Memory B cell (primary cell): ENCODE measurements around the gene METRNL.
"Not testable (repeated sequence)": the region's sequence is repeated elsewhere in the genome, so short reads cannot be mapped to it uniquely, and the experiment has no call there.

Source experiments
- ATAC-seq: fragments of 150-1000 bp; cut with Tn5 transposase; 2 replicates; pipeline ENCODE4 v1.10.0; 2021; ENCODE audit warnings: low read depth, mild to moderate bottlenecking, moderate library complexity
- DNase-seq, 2 donors: peaks; one replicate each; pipeline ENCODE4 v3.0.0; 2022; ENCODE audit warnings: low spot score in 2 of 2
- H3K27ac Mint-ChIP-seq: one replicate; pipeline ENCODE4 v1.8.0; 2022; ENCODE audit warnings: mild to moderate bottlenecking, moderate library complexity, mixed read lengths
- H3K27me3 Mint-ChIP-seq: one replicate; pipeline ENCODE4 v1.8.0; 2022; ENCODE audit warnings: mixed read lengths
- H3K36me3 Mint-ChIP-seq: one replicate; pipeline ENCODE4 v1.8.0; 2022; ENCODE audit warnings: mild to moderate bottlenecking, mixed read lengths
- H3K4me1 Mint-ChIP-seq: one replicate; pipeline ENCODE4 v1.8.0; 2022; ENCODE audit warnings: mixed read lengths
- H3K4me3 Mint-ChIP-seq: one replicate; pipeline ENCODE4 v1.8.0; 2022; ENCODE audit warnings: mild to moderate bottlenecking, moderate library complexity, mixed read lengths
- H3K9me3 Mint-ChIP-seq: one replicate; pipeline ENCODE4 v1.8.0; 2022; ENCODE audit warnings: mixed read lengths

The METRNL gene

DNA sequence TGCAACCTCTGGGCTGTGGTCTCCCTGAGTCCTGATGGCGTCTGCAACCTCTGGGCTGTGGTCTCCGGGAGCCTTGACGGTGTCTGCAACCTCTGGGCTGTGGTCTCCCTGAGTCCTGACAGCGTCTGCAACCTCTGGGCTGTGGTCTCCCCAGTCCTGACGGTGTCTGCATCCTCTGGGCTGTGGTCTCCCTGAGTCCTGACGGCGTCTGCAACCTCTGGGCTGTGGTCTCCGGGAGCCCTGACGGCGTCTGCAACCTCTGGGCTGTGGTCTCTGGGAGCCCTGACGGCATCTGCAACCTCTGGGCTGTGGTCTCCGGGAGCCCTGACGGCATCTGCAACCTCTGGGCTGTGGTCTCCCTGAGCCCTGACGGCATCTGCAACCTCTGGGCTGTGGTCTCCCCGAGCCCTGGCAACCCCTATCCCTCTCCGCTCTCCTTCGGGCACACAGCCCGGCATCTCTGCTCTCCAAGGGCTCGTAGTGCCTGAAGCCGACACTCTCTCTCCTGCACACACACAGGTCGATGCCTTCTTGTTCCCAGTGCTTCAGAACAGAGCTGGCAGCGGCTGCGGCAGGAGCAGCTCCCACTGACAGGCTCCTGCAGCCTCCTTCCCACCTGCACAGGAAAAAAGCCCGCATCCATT is 45.6 kb downstream of the METRNL start:
- ATAC-seq = no peak
- Mint-ChIP-seq H3K9me3 (no peaks in the 10 kb centered on the region), H3K4me3 (no peak overlapping the region), H3K36me3 (no peaks in the 10 kb centered on the region), H3K27ac (no peak overlapping the region), H3K27me3 (peaks cover 13% of the 10 kb centered on the region), H3K4me1 (peaks cover 9% of the 10 kb centered on the region)
- no peak for DNase-seq

DNA sequence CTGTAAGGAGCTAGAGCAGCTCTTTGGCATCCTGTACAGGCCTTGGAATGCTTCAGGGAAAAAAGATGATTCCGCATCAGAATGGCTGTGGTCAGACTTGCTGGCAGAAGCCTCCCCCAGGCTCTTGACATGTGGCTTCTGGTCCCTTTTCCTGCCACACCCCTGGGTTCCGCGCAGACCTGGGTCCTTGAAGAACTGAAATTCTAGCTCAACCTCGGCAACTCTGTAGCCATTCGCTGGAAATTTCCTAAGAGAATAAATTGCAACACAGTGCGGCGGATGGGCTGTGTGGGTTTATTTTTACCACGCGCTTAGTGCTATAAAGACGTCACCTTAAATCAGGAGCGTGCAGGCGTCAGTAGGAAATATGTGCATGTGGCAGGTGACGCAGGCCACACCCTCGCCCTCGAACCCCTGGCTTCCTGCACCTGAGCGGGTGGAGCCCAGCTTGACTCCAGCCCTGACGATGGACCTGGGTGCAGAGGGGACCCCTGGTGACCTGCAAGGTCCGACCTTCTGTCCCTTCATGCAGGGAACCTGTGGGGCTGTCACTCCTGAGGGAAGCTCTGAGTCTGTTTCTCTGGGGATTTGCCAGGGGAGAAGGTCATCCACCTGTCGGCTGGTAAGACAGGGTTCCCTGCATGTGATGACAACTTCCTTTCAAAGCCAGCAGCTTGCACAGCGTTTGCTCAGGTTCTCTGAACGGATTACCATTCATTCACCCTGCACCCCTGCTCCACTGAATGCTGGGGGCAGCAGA is 46.3 kb downstream of the METRNL start:
- Mint-ChIP-seq H3K4me1 (peaks cover 6% of the 10 kb centered on the region), H3K36me3 (no peaks in the 10 kb centered on the region), H3K4me3 (no peak overlapping the region), H3K27me3 (peaks cover 13% of the 10 kb centered on the region), H3K9me3 (no peaks in the 10 kb centered on the region), H3K27ac (no peak overlapping the region)
- no peak for DNase-seq
- ATAC-seq = peak; percentile 81

DNA sequence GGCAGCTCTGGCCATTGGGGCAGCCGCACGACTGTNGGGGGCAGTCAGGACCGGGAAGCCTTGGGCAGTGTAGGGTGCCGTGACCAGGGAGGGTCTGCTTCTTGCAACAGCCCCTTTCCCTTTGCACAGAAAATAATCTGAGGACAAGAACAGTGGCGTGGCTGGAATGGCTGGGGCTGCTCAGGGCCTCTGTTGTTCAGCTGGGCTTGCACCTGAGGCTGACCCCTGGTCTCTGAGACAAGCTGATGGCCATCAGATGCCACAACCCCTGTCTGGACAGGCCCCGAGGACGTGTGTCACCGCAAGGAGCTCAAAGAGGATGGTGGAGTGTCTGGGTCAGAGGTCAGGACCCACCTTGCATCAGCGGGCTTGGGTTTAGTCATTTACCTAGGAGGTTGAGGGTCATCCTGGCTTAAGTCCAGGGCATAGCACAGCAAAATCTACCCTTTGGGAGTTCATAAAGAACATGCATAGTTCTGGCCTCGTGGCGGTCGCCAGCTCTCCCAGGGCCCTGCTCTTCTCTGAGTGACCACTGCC is 46.9 kb downstream of the METRNL start:
- Mint-ChIP-seq H3K4me3 (no peak overlapping the region), H3K9me3 (no peaks in the 10 kb centered on the region), H3K4me1 (peaks cover 5% of the 10 kb centered on the region), H3K36me3 (no peaks in the 10 kb centered on the region), H3K27ac (no peak overlapping the region), H3K27me3 (peaks cover 13% of the 10 kb centered on the region)
- ATAC-seq (no peak), DNase-seq (no peak)

DNA sequence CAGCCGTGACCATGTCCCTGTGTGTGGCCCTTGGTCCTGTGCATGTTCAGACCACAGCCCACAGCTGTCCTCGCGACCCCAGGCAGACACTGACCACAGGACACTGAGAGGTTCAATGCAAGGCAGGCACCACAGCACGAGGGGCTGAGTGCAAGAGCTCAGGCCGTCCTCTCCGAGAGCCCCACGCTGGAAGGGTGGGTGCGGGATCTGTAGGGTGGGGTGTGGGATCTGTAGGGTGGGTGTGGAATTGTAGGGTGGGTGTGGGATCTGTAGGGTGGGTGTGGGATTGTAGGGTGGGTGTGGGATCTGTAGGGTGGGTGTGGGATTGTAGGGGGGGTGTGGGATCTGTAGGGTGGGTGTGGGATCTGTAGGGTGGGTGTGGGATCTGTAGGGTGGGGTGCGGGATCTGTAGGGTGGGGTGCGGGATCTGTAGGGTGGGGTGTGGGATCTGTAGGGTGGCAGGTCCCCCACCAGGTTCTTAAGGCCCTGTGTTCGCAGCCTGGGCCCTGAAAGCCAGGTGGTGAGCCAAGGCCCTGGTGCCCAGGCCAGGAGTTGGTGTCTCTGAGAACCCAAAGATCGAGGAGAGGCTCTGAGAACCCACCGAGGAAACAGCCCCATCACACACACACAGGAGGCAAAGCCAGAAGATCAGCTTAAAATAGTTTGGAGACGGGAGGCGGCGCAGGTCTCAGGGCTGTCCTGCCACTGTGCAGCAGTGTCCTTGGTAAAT is 48.2 kb downstream of the METRNL start:
- DNase-seq = no peak
- H3K4me3 Mint-ChIP-seq = no peak overlapping the region
- H3K4me1 Mint-ChIP-seq = peaks cover 5% of the 10 kb centered on the region
- no peak for ATAC-seq
- peaks cover 12% of the 10 kb centered on the region for H3K27me3 Mint-ChIP-seq
- no peaks in the 10 kb centered on the region for H3K9me3 Mint-ChIP-seq
- H3K27ac Mint-ChIP-seq = no peak overlapping the region
- H3K36me3 Mint-ChIP-seq = no peaks in the 10 kb centered on the region

DNA sequence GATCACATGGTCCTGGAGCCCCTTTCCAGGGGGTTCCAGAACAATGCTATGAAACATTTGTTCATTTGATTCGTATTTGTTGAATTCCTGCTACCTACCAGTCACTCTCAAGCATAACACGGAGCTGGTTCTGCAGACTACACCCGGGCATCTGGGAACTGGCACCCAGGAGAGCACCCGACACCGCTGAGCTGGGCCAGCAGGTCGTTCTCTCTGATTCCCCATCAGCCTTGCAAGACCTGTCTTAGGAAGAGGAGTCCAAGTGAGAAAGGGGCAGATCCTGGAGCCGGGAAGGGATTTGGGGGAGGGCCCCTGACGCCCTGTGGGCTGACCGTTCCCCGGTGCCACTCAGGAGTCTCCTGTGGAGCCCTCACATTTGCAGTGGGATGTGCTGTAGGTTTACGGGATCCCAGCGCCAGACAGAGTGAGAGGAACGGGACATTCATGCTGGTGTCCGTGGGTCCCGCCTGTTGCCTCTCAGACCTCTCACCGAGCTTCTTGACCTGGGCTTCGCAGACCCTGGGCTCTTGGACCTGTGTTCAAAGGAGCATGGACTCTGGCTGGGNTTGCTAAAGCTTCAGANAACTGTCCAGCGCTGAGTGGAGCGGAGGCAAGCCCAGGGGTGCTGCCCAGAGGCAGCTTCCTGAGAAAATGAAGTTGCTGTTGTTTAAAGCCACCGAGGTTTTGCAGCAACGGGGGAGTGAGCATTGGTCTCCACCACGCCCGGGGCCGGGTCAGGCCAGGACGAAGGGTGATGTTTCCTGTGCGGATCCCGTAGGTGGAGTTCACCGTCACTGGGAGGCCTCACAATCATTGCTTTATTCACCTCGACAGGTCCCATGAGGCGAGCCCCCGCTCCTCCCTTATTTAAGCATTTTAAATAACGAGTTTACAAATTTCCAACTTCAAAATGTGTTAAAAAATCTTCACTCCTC is 49.2 kb downstream of the METRNL start:
- no peak overlapping the region for H3K27ac Mint-ChIP-seq
- H3K36me3 Mint-ChIP-seq = no peaks in the 10 kb centered on the region
- ATAC-seq (no peak), DNase-seq (no peak)
- no peaks in the 10 kb centered on the region for H3K9me3 Mint-ChIP-seq
- peaks cover 12% of the 10 kb centered on the region for H3K27me3 Mint-ChIP-seq
- no peak overlapping the region for H3K4me3 Mint-ChIP-seq
- peaks cover 5% of the 10 kb centered on the region for H3K4me1 Mint-ChIP-seq

DNA sequence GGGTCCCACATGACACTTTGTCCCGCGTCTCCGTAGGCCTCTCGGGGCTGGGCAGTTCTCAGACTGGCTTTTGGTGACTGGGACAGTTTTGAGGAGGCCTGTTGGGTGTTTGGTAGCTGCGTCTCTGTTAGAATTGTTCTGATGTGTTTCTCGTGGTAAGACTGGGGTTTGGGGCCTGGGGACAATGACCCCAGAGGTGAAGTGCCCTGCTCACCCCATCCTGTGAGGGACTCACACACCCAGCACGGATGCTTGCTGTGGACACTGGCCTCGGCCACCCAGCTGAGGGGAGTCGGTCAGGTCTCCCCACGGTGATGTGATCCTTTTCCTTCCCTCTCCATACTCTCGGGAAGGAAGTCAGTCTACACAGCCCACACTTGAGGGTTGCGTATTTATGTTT is 50.3 kb downstream of the METRNL start:
- Mint-ChIP-seq H3K27me3 (peaks cover 8% of the 10 kb centered on the region), H3K4me1 (peaks cover 5% of the 10 kb centered on the region), H3K4me3 (no peak overlapping the region), H3K9me3 (no peaks in the 10 kb centered on the region), H3K27ac (no peak overlapping the region), H3K36me3 (no peaks in the 10 kb centered on the region)
- no peak for ATAC-seq
- no peak for DNase-seq

DNA sequence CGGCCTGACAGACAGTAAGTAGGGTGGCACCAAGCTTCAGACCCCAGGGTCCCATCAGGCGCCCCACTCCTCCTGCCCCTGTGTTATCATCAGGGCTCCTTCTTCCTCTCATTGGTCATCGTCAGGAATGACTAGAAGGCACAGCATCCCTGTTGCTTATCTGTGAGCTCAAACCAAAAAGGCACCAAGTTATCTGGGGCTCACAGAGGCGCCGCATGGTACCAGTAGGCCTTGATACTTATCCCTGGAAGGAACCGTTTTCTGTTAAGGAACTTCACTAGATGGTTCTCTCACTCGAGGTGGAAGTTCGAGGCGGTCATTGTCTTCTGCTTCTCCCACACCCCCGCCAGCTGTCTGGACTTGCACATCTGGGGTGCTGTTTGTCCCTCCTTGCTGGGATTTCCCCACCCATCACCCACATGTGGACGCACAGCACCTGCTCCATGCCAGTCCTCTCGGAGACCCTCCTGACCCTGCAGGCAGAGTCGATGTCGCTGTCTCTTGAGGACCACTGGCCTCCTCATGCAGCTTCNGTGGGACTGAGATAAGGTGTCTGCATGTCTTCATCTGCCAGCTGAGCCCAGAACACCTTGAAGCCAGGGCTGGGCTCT is 52.1 kb downstream of the METRNL start:
- Mint-ChIP-seq H3K4me3 (no peak overlapping the region), H3K27me3 (peaks cover 4% of the 10 kb centered on the region), H3K9me3 (no peaks in the 10 kb centered on the region), H3K36me3 (no peaks in the 10 kb centered on the region), H3K4me1 (no peaks in the 10 kb centered on the region), H3K27ac (no peak overlapping the region)
- ATAC-seq = no peak
- DNase-seq = no peak

DNA sequence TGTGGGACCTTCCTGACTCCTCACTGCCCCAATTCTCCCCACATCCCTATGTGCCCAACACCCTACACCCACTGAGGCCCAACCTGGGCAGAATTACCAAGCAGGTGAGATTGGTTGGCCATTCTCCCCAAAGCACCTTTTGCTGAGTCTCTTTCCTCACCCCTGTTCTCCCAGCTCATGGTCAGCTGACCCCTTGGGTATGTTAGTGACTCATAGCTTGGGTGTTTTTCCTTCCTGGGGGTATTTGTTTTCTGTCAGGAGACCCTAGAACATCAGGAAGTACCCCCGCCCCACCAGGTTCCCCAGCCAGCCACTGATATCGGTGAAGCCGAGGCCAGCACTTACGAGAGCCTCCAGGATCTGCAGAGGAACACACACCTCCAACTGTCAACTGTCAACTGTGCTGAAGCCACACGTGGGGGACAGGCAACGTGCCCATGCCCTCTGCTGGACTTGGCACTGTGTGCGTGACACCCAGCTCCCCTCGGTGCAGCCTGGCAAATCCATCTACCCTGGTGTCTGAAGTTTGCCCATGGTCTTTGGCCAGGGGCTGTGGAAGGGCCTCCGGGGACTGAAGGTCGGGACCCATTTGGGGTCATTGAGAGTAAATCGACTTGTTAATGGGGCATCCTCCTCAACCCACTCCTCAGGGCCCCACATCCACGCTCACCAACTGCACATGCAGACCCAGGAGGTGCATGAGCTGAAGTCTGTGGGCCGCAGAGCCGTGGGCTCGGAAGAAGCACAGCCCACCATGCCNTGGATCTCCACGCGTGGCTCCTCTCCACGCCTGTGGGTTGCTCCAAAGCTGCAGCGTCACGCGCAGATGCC is 53.1 kb downstream of the METRNL start:
- H3K4me3 Mint-ChIP-seq = no peak overlapping the region
- no peaks in the 10 kb centered on the region for H3K4me1 Mint-ChIP-seq
- no peaks in the 10 kb centered on the region for H3K9me3 Mint-ChIP-seq
- DNase-seq (no peak), ATAC-seq (no peak)
- peaks cover 10% of the 10 kb centered on the region for H3K27me3 Mint-ChIP-seq
- H3K36me3 Mint-ChIP-seq = no peaks in the 10 kb centered on the region
- H3K27ac Mint-ChIP-seq = no peak overlapping the region

DNA sequence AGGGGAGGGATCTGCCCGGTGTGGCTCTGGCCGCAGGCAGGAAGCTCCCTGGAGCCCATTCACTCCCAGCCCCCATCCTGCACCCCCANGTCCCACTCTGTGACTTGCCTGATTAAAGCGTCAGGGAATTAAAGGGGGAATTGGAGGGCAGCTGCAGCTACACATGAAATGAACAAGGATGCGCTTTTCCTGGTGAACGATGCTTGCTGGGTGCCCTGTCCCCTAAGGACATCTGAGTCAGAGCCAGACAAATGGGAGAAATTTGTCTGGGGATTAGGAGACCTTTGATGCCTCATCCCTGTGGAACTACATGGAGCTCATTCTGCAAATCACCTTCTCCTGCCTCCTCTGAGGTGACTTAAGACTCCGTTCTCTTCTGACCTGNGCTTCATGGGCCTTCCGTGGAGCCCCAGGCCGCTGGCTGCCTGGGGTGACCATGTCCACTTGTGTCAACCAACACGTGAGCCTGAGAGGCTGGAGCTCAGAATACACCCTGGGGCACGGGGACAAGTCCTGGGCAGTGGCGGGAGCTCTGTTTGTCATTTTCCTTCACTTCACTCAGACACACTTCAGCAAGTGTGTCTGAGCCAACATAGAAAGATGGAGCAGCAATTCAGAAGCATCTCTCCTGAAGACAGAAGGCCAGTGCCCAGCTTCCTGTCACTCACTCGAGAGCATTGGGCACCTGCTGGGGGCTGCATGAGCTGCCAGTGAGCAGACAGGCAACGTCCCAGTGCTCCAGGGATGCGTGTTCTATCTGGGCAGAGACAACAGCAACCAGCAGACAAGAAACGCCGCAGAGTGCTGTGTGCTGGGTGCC is 54.1 kb downstream of the METRNL start:
- no peak for DNase-seq
- Mint-ChIP-seq H3K9me3 (no peaks in the 10 kb centered on the region), H3K4me3 (no peak overlapping the region), H3K4me1 (no peaks in the 10 kb centered on the region), H3K27ac (no peak overlapping the region), H3K27me3 (peaks cover 10% of the 10 kb centered on the region), H3K36me3 (no peaks in the 10 kb centered on the region)
- ATAC-seq = no peak

DNA sequence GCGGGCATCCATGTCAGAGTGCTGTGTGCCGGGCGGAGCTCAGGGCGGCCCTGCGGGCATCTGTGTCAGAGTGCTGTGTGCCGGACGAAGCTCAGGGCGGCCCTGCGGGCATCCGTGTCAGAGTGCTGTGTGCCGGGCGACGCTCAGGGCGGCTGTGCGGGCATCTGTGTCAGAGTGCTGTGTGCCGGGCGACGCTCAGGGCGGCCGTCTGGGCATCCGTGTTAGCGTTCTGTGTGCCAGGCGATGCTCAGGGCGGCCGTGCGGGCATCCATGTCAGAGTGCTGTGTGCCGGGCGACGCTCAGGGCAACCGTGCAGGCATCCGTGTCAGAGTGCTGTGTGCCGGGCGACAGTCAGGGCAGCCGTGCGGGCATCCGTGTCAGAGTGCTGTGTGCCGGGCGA is 55.0 kb downstream of the METRNL start:
- H3K4me3 Mint-ChIP-seq, H3K27me3 Mint-ChIP-seq, H3K4me1 Mint-ChIP-seq, ATAC-seq, H3K36me3 Mint-ChIP-seq, H3K27ac Mint-ChIP-seq, DNase-seq, H3K9me3 Mint-ChIP-seq: not testable (repeated sequence)

DNA sequence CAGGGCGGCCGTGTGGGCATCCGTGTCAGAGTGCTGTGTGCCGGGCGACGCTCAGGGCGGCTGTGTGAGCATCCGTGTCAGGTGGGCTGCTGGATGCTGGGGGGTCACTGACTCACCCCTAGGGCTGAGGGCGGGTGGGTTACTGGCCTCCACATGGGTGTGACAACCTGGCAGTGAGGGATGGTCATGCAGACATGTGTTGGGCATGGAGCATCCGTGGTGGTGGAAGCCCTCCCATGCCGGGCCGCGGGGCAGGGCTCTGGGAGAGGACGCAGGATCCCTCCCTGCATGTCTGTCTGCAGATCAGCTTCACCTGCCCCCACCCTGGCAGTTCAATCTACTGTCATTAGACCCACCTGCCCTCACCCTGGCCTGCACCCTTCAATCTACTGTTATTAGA is 56.3 kb downstream of the METRNL start:
- no peak for DNase-seq

DNA sequence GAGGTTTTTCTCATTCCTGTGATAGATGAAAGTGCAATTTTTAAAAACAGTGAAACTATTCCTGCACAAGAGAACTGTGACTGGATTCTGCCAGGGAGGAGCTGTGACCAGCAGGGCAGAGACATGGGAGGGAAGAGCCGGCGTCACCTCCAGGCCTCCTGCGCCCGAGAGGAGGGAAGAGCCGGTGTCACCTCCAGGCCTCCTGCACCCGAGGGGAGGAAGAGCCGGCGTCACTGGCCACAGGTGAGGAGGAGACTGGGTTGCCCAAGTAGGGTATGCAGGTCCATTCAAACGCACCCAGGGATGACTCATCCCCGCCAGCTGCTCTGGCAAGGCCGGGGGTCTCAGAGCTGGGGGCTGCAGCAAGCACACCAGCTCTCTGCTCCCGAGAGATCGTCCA is 56.7 kb downstream of the METRNL start:
- H3K4me3 Mint-ChIP-seq = no peak overlapping the region
- H3K36me3 Mint-ChIP-seq = no peaks in the 10 kb centered on the region
- H3K9me3 Mint-ChIP-seq = no peaks in the 10 kb centered on the region
- no peak overlapping the region for H3K27ac Mint-ChIP-seq
- ATAC-seq (no peak), DNase-seq (no peak)
- H3K27me3 Mint-ChIP-seq = peaks cover 10% of the 10 kb centered on the region
- H3K4me1 Mint-ChIP-seq = no peaks in the 10 kb centered on the region

More for the DNA sequence above, 56.3 kb downstream of the METRNL start:
- no peaks in the 10 kb centered on the region for H3K36me3 Mint-ChIP-seq
- H3K4me3 Mint-ChIP-seq = no peak overlapping the region
- ATAC-seq = no peak
- H3K4me1 Mint-ChIP-seq = no peaks in the 10 kb centered on the region
- no peaks in the 10 kb centered on the region for H3K9me3 Mint-ChIP-seq
- H3K27ac Mint-ChIP-seq = no peak overlapping the region
- peaks cover 10% of the 10 kb centered on the region for H3K27me3 Mint-ChIP-seq
